ENCODE data around the gene DGAT2. TPM values are rescaled to one million over a fixed set of nuclear protein-coding genes. Genes with fewer than 3 reads are reported as not detected.

DGAT2 gene
- total RNA-seq, 4 donors from 2014 or later, result 2.1 to 4.9 (median 4.1) TPM

- no peak for ATAC-seq
- TF ChIP-seq, protein P1, sequence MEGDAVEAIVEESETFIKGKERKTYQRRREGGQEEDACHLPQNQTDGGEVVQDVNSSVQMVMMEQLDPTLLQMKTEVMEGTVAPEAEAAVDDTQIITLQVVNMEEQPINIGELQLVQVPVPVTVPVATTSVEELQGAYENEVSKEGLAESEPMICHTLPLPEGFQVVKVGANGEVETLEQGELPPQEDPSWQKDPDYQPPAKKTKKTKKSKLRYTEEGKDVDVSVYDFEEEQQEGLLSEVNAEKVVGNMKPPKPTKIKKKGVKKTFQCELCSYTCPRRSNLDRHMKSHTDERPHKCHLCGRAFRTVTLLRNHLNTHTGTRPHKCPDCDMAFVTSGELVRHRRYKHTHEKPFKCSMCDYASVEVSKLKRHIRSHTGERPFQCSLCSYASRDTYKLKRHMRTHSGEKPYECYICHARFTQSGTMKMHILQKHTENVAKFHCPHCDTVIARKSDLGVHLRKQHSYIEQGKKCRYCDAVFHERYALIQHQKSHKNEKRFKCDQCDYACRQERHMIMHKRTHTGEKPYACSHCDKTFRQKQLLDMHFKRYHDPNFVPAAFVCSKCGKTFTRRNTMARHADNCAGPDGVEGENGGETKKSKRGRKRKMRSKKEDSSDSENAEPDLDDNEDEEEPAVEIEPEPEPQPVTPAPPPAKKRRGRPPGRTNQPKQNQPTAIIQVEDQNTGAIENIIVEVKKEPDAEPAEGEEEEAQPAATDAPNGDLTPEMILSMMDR (IDR thresholded peaks at IDR 0.05 in 4 of 5, conservative IDR thresholded peaks at IDR 0.05 in 1 of 5), result no peak
- TF ChIP-seq POLR2A (IDR thresholded peaks at IDR 0.05), result no peak
- intact Hi-C loops (cut with DNase I; ENCODE audit: low total_unique reads) (no loop called here), in situ Hi-C loops (cut with MboI; ENCODE audit: low sequenced_read_pairs in 4 of 4) (loop anchor here in 1 of 4 donors (25.0 kb wide), 1 partner anchor 380 kb away; no protein-coding TSS in a partner anchor)
- Histone ChIP-seq H3K9me3 (no peaks in the 10 kb centered on the region), H3K27me3 (no peaks in the 10 kb centered on the region), H3K4me3 (no peak overlapping the region), H3K27ac (no peak overlapping the region), H3K4me1 (no peaks in the 10 kb centered on the region), H3K36me3 (no peaks in the 10 kb centered on the region)
- no peak for DNase-seq
Observed at GRCh38 chr11:75782540-75783263, 14.1 kb downstream of the DGAT2 start.

GRCh38 chr11:75783416-75784084 lies 15.0 kb downstream of the DGAT2 start:
- no peak for ATAC-seq
- H3K27ac ChIP-seq, result no peak overlapping the region
- TF ChIP-seq POLR2A (IDR thresholded peaks at IDR 0.05), result no peak
- TF ChIP-seq, protein P1 (IDR thresholded peaks at IDR 0.05 in 4 of 5, conservative IDR thresholded peaks at IDR 0.05 in 1 of 5), result no peak

GRCh38 chr11:75784085-75784478 lies 15.5 kb downstream of the DGAT2 start:
- intact Hi-C loops (cut with DNase I; ENCODE audit: low total_unique reads), result no loop called here
- Histone ChIP-seq H3K4me1 (no peaks in the 10 kb centered on the region), H3K27ac (no peak overlapping the region), H3K27me3 (no peaks in the 10 kb centered on the region), H3K4me3 (no peak overlapping the region), H3K9me3 (no peaks in the 10 kb centered on the region), H3K36me3 (no peaks in the 10 kb centered on the region)
- no peak for ATAC-seq
- TF ChIP-seq POLR2A (IDR thresholded peaks at IDR 0.05), result no peak
- TF ChIP-seq, protein P1 (IDR thresholded peaks at IDR 0.05 in 4 of 5, conservative IDR thresholded peaks at IDR 0.05 in 1 of 5), result no peak
- in situ Hi-C loops (cut with MboI; ENCODE audit: low sequenced_read_pairs in 4 of 4), result loop anchor here in 1 of 4 donors (25.0 kb wide), 1 partner anchor 378 kb away; no protein-coding TSS in a partner anchor
- DNase-seq, result no peak

More at GRCh38 chr11:75783416-75784084, 15.0 kb downstream of the DGAT2 start:
- Histone ChIP-seq H3K36me3 (no peaks in the 10 kb centered on the region), H3K27me3 (no peaks in the 10 kb centered on the region), H3K4me3 (no peak overlapping the region), H3K9me3 (no peaks in the 10 kb centered on the region), H3K4me1 (no peaks in the 10 kb centered on the region)
- intact Hi-C loops (cut with DNase I; ENCODE audit: low total_unique reads), result no loop called here
- no peak for DNase-seq
- in situ Hi-C loops (cut with MboI; ENCODE audit: low sequenced_read_pairs in 4 of 4), result loop anchor here in 1 of 4 donors (25.0 kb wide), 1 partner anchor 379 kb away; no protein-coding TSS in a partner anchor

- intact Hi-C loops (cut with DNase I; ENCODE audit: low total_unique reads), result no loop called here
- Histone ChIP-seq H3K27ac (no peak overlapping the region), H3K4me1 (no peaks in the 10 kb centered on the region), H3K27me3 (no peaks in the 10 kb centered on the region), H3K36me3 (no peaks in the 10 kb centered on the region), H3K9me3 (no peaks in the 10 kb centered on the region), H3K4me3 (no peak overlapping the region)
- in situ Hi-C loops (cut with MboI; ENCODE audit: low sequenced_read_pairs in 4 of 4), result loop anchor here in 1 of 4 donors (25.0 kb wide), 1 partner anchor 378 kb away; no protein-coding TSS in a partner anchor
- TF ChIP-seq POLR2A (IDR thresholded peaks at IDR 0.05), result no peak
- TF ChIP-seq, protein P1 (IDR thresholded peaks at IDR 0.05 in 4 of 5, conservative IDR thresholded peaks at IDR 0.05 in 1 of 5), result no peak
- ATAC-seq (no peak), DNase-seq (no peak)
Observed at GRCh38 chr11:75784506-75784905, 15.9 kb downstream of the DGAT2 start.

Measured in gastrocnemius medialis (tissue), 4 donors.